Suprapubic skin (tissue), 4 donors: ENCODE data around the gene FAM131A. TPM values are rescaled to one million over a fixed set of nuclear protein-coding genes. Genes with fewer than 3 reads are reported as not detected.
A peak's percentile ranks its signal among the peaks of the same experiment; 100 is the strongest.

Source experiments
- DNase-seq, 2 donors: peaks; one replicate each; pipeline ENCODE4 v3.0.0-alpha.2; 2019; ENCODE audit warnings: low spot score in 2 of 2
- H3K27ac ChIP-seq: fragments of 200-600 bp; sonication (generic); one replicate; pipeline ENCODE4 v1.5.1; 2019
- H3K27me3 ChIP-seq: fragments of 200-600 bp; sonication (generic); one replicate; pipeline ENCODE4 v1.5.1; 2019
- H3K36me3 ChIP-seq: fragments of 200-600 bp; sonication (generic); one replicate; pipeline ENCODE4 v1.5.1; 2019
- H3K4me1 ChIP-seq: fragments of 200-600 bp; sonication (generic); one replicate; pipeline ENCODE4 v1.5.1; 2019
- H3K4me3 ChIP-seq: fragments of 200-600 bp; sonication (generic); one replicate; pipeline ENCODE4 v1.5.1; 2019; ENCODE audit warnings: mild to moderate bottlenecking
- H3K9me3 ChIP-seq: fragments of 200-600 bp; sonication (generic); one replicate; pipeline ENCODE4 v1.5.1; 2019
- CTCF ChIP-seq, 2 donors: fragments of 200-600 bp in 1 of 2; fragments of 450-650 bp in 1 of 2; sonication (generic) in 1 of 2; IDR thresholded peaks; one replicate each; pipeline ENCODE4 v1.5.1; 2016 to 2019; ENCODE audit warnings: antibody characterized with exemption in 2 of 2, mild to moderate bottlenecking in 1 of 2, moderate library complexity in 1 of 2
- EP300 ChIP-seq: sonication (generic); formaldehyde crosslinking; IDR thresholded peaks from one replicate; pipeline ENCODE4 v1.6.1; 2017; ENCODE audit warnings: antibody characterized with exemption
- POLR2A ChIP-seq, 2 donors: fragments of 450-650 bp; IDR thresholded peaks; one replicate each; pipeline ENCODE4 v1.6.1; 2017; ENCODE audit warnings: antibody characterized with exemption in 2 of 2, mild to moderate bottlenecking in 2 of 2, moderate library complexity in 2 of 2
- POLR2AphosphoS5 ChIP-seq, 3 donors: sonication (generic); formaldehyde crosslinking; IDR thresholded peaks; one replicate each; pipeline ENCODE4 v1.6.1; 2017; ENCODE audit warnings: antibody characterized with exemption in 3 of 3
- WGBS: methylation state at CpG from one replicate; pipeline ENCODE4 v1.1.5; 2018; 5-methylcytosine and 5-hydroxymethylcytosine counted together
- total RNA-seq, 4 donors: library from RNA; depleted of rRNA; stranded (reverse); fragments of >200 nt; gene quantifications; one replicate each; pipeline ENCODE4 v1.1.0, GENCODE V29; 2016

Gene FAM131A
- total RNA-seq, 4 donors from 2014 or later = 54.4 to 77.9 (median 65.3) TPM

GRCh38 chr3:184321666-184322065, 15.7 kb upstream of the FAM131A start:
- no peaks in the 10 kb centered on the region for H3K27me3 ChIP-seq
- H3K27ac ChIP-seq = peak overlapping the region; percentile 93
- TF ChIP-seq POLR2AphosphoS5 (IDR thresholded peaks at IDR 0.05) (no peak), EP300 (no peak), POLR2A (IDR thresholded peaks at IDR 0.05) (no peak), CTCF (IDR thresholded peaks at IDR 0.05) (no peak)
- no peaks in the 10 kb centered on the region for H3K9me3 ChIP-seq
- H3K4me3 ChIP-seq = no peak overlapping the region
- H3K36me3 ChIP-seq = peaks cover 73% of the 10 kb centered on the region
- DNase-seq = no peak
- H3K4me1 ChIP-seq = peaks cover 59% of the 10 kb centered on the region
- 88% methylated on average over 5 of the region's 5 CpGs for WGBS

GRCh38 chr3:184322731-184323487, 14.5 kb upstream of the FAM131A start:
- Histone ChIP-seq H3K4me3 (no peak overlapping the region), H3K36me3 (peaks cover 75% of the 10 kb centered on the region), H3K27me3 (no peaks in the 10 kb centered on the region), H3K27ac (peak overlapping the region; percentile 93), H3K9me3 (no peaks in the 10 kb centered on the region), H3K4me1 (peaks cover 46% of the 10 kb centered on the region)
- WGBS = 84% methylated on average over 20 of the region's 20 CpGs
- TF ChIP-seq EP300 (no peak), POLR2AphosphoS5 (IDR thresholded peaks at IDR 0.05) (no peak), CTCF (IDR thresholded peaks at IDR 0.05) (no peak), POLR2A (IDR thresholded peaks at IDR 0.05) (no peak)
- no peak for DNase-seq

GRCh38 chr3:184323696-184324095, 13.7 kb upstream of the FAM131A start:
- H3K36me3 ChIP-seq = peaks cover 83% of the 10 kb centered on the region
- peak overlapping the region; percentile 15 for H3K27ac ChIP-seq
- no peaks in the 10 kb centered on the region for H3K9me3 ChIP-seq
- no peak for DNase-seq
- peaks cover 39% of the 10 kb centered on the region for H3K4me1 ChIP-seq
- 91% methylated on average over 8 of the region's 8 CpGs for WGBS
- no peak for TF ChIP-seq POLR2AphosphoS5 (IDR thresholded peaks at IDR 0.05)
- TF ChIP-seq POLR2A (IDR thresholded peaks at IDR 0.05) = no peak
- TF ChIP-seq EP300 = no peak
- TF ChIP-seq CTCF (IDR thresholded peaks at IDR 0.05) = no peak
- no peak overlapping the region for H3K4me3 ChIP-seq
- no peaks in the 10 kb centered on the region for H3K27me3 ChIP-seq

GRCh38 chr3:184325269-184325668, 12.1 kb upstream of the FAM131A start:
- Histone ChIP-seq H3K36me3 (peaks cover 99% of the 10 kb centered on the region), H3K4me1 (peaks cover 24% of the 10 kb centered on the region), H3K4me3 (no peak overlapping the region), H3K9me3 (no peaks in the 10 kb centered on the region), H3K27me3 (no peaks in the 10 kb centered on the region), H3K27ac (no peak overlapping the region)
- WGBS = 87% methylated on average over 13 of the region's 13 CpGs
- TF ChIP-seq POLR2A (IDR thresholded peaks at IDR 0.05) (no peak), POLR2AphosphoS5 (IDR thresholded peaks at IDR 0.05) (no peak), EP300 (no peak), CTCF (IDR thresholded peaks at IDR 0.05) (no peak)
- DNase-seq = no peak

- peaks cover 18% of the 10 kb centered on the region for H3K4me1 ChIP-seq
- no peak for TF ChIP-seq CTCF (IDR thresholded peaks at IDR 0.05)
- no peaks in the 10 kb centered on the region for H3K27me3 ChIP-seq
- DNase-seq = no peak
- H3K9me3 ChIP-seq = no peaks in the 10 kb centered on the region
- H3K36me3 ChIP-seq = peaks cover 100% of the 10 kb centered on the region
- H3K27ac ChIP-seq = no peak overlapping the region
- 71% methylated on average over 6 of the region's 6 CpGs for WGBS
- no peak overlapping the region for H3K4me3 ChIP-seq
Observed at GRCh38 chr3:184325715-184326369, 11.6 kb upstream of the FAM131A start.
